CD4-positive, alpha-beta memory T cell (primary cell): ENCODE measurements around the gene STK32C. TPM values are rescaled to one million over a fixed set of nuclear protein-coding genes. Genes with fewer than 3 reads are reported as not detected.

Experiments used
- CTCF ChIA-PET: fragments of 350-600 bp; sonication (Branson Sonifier 250); formaldehyde crosslinking; loops from one replicate; lab custom pipeline; 2021; ENCODE audit warnings: inconsistent platforms; ENCODE audit not compliant: partially characterized antibody; lab: Charles Lee
- POLR2A ChIA-PET: fragments of 350-600 bp; sonication (Branson Sonifier 250); formaldehyde crosslinking; loops from one replicate; lab custom pipeline; 2021; ENCODE audit not compliant: partially characterized antibody; lab: Charles Lee
- DNase-seq, 5 donors: peaks; one replicate each; pipeline versions ENCODE4 v3.0.0 to v3.0.0-alpha.2; 2020 to 2022; ENCODE audit warnings: mixed read lengths in 1 of 5
- H3K27ac ChIP-seq: one replicate; pipeline ENCODE4 v1.7.0; 2013; ENCODE audit warnings: low read depth, low read length
- H3K27me3 ChIP-seq: 2 replicates; pipeline ENCODE4 v1.7.0; 2013; ENCODE audit warnings: mild to moderate bottlenecking, low read length, moderate library complexity; ENCODE audit not compliant: insufficient read depth
- H3K36me3 ChIP-seq: 2 replicates; pipeline ENCODE4 v1.7.0; 2013; ENCODE audit warnings: mild to moderate bottlenecking, low read length, moderate library complexity; ENCODE audit not compliant: insufficient read depth
- H3K4me1 ChIP-seq: 2 replicates; pipeline ENCODE4 v1.7.0; 2013; ENCODE audit warnings: mild to moderate bottlenecking, low read length, moderate library complexity; ENCODE audit not compliant: insufficient read depth
- H3K4me3 ChIP-seq, 2 donors: one replicate each; pipeline ENCODE4 v1.7.0; 2013; ENCODE audit warnings: low read length in 2 of 2, mild to moderate bottlenecking in 1 of 2
- H3K9me3 ChIP-seq, 2 donors: one replicate each; pipeline ENCODE4 v1.7.0; 2013; ENCODE audit warnings: low read length in 2 of 2, control low read depth in 1 of 2; ENCODE audit not compliant: control insufficient read depth in 1 of 2
- H3K27ac Mint-ChIP-seq, 7 donors: one replicate each; pipeline ENCODE4 v1.8.0; 2020 to 2021; ENCODE audit warnings: mixed read lengths in 7 of 7, mild to moderate bottlenecking in 6 of 7, inconsistent platforms in 3 of 7, moderate library complexity in 3 of 7
- H3K27me3 Mint-ChIP-seq, 2 donors: one replicate each; pipeline ENCODE4 v1.8.0; 2020 to 2021; ENCODE audit warnings: mixed read lengths in 2 of 2
- H3K36me3 Mint-ChIP-seq, 2 donors: one replicate each; pipeline ENCODE4 v1.8.0; 2020 to 2021; ENCODE audit warnings: mixed read lengths in 2 of 2, inconsistent platforms in 1 of 2, mild to moderate bottlenecking in 1 of 2
- H3K4me1 Mint-ChIP-seq, 4 donors: one replicate each; pipeline ENCODE4 v1.8.0; 2020 to 2021; ENCODE audit warnings: mixed read lengths in 4 of 4, mild to moderate bottlenecking in 1 of 4
- H3K4me3 Mint-ChIP-seq, 8 donors: one replicate each; pipeline ENCODE4 v1.8.0; 2020 to 2021; ENCODE audit warnings: mixed read lengths in 8 of 8, mild to moderate bottlenecking in 7 of 8, moderate library complexity in 6 of 8, inconsistent platforms in 3 of 8
- H3K9me3 Mint-ChIP-seq, 8 donors: one replicate each; pipeline ENCODE4 v1.8.0; 2020 to 2021; ENCODE audit warnings: mixed read lengths in 8 of 8, mild to moderate bottlenecking in 5 of 8, inconsistent platforms in 3 of 8, moderate library complexity in 1 of 8
- intact Hi-C: fragments of 100-400 bp; cut with micrococcal nuclease; formaldehyde crosslinking; loops from one replicate; pipeline ENCODE4 v1.15.1; 2023
- polyA plus RNA-seq, 2 donors: library from polyadenylated mRNA; unstranded; fragments of 300-500 nt; fragmentation: Illumina TruSeq; gene quantifications; one replicate each; pipeline ENCODE4 v1.2.3, GENCODE V29; 2021
- total RNA-seq, 2 experiments: library from RNA; stranded (reverse); gene quantifications; one replicate each; pipeline ENCODE4 v1.2.3, GENCODE V29; 2021

Gene STK32C
- total and polyA plus RNA-seq, 4 experiments from 2014 or later, result 7.5 to 14.7 (median 10.6) TPM

- Histone ChIP-seq H3K27me3 (no peaks in the 10 kb centered on the region), H3K4me3 (no peak overlapping the region), H3K9me3 (no peaks in the 10 kb centered on the region), H3K36me3 (no peaks in the 10 kb centered on the region), H3K27ac (no peak overlapping the region), H3K4me1 (peaks cover 11% of the 10 kb centered on the region)
- POLR2A ChIA-PET, result no interaction called here
- no peak for DNase-seq
- peak overlapping the region in 1 of 8 donors; percentile 67 for H3K4me3 Mint-ChIP-seq
- H3K36me3 Mint-ChIP-seq, result peaks cover 0 to 2% of the 10 kb centered on the region in 2 donors
- H3K27ac Mint-ChIP-seq, result no peak overlapping the region
- peaks cover 1 to 3% of the 10 kb centered on the region in 2 donors for H3K27me3 Mint-ChIP-seq
- H3K4me1 Mint-ChIP-seq, result peaks cover 2 to 8% (median 5%) of the 10 kb centered on the region in 4 donors
- H3K9me3 Mint-ChIP-seq, result peaks cover 0 to 2% (median 0%) of the 10 kb centered on the region in 8 donors
- CTCF ChIA-PET, result no interaction called here
- intact Hi-C loops, result no loop called here
These were observed 5.1 kb downstream of the STK32C start for GRCh38 chr10:132302421-132303310.

- no peak overlapping the region for H3K4me3 Mint-ChIP-seq
- Histone ChIP-seq H3K4me3 (no peak overlapping the region), H3K4me1 (peaks cover 9% of the 10 kb centered on the region), H3K36me3 (no peaks in the 10 kb centered on the region), H3K27me3 (no peaks in the 10 kb centered on the region), H3K9me3 (no peaks in the 10 kb centered on the region), H3K27ac (no peak overlapping the region)
- DNase-seq, result no peak
- POLR2A ChIA-PET, result no interaction called here
- H3K27me3 Mint-ChIP-seq, result peaks cover 1 to 3% of the 10 kb centered on the region in 2 donors
- H3K4me1 Mint-ChIP-seq, result peaks cover 0 to 6% (median 3%) of the 10 kb centered on the region in 4 donors
- intact Hi-C loops, result no loop called here
- no peak overlapping the region for H3K27ac Mint-ChIP-seq
- H3K36me3 Mint-ChIP-seq, result no peaks in the 10 kb centered on the region
- H3K9me3 Mint-ChIP-seq, result peaks cover 0 to 2% (median 0%) of the 10 kb centered on the region in 8 donors
- CTCF ChIA-PET, result no interaction called here
These were observed 6.1 kb downstream of the STK32C start for GRCh38 chr10:132301371-132302330.

GRCh38 chr10:132300582-132300981 lies 7.2 kb downstream of the STK32C start:
- no peaks in the 10 kb centered on the region for H3K36me3 Mint-ChIP-seq
- H3K27me3 ChIP-seq, result no peaks in the 10 kb centered on the region
- no peak overlapping the region for H3K4me3 ChIP-seq
- H3K27ac ChIP-seq, result no peak overlapping the region
- peaks cover 0 to 2% (median 0%) of the 10 kb centered on the region in 8 donors for H3K9me3 Mint-ChIP-seq
- peaks cover 0 to 4% (median 2%) of the 10 kb centered on the region in 4 donors for H3K4me1 Mint-ChIP-seq
- peak overlapping the region in 1 of 8 donors; percentile 32 for H3K4me3 Mint-ChIP-seq
- CTCF ChIA-PET, result no interaction called here
- intact Hi-C loops, result no loop called here
- POLR2A ChIA-PET, result no interaction called here
- no peaks in the 10 kb centered on the region for H3K9me3 ChIP-seq
- H3K36me3 ChIP-seq, result no peaks in the 10 kb centered on the region
- peaks cover 4% of the 10 kb centered on the region for H3K4me1 ChIP-seq
- DNase-seq, result no peak
- H3K27ac Mint-ChIP-seq, result no peak overlapping the region
- peaks cover 0 to 1% of the 10 kb centered on the region in 2 donors for H3K27me3 Mint-ChIP-seq

GRCh38 chr10:132299371-132300336 lies 8.1 kb downstream of the STK32C start:
- intact Hi-C loops, result no loop called here
- peaks cover 0 to 7% (median 2%) of the 10 kb centered on the region in 4 donors for H3K4me1 Mint-ChIP-seq
- POLR2A ChIA-PET, result no interaction called here

GRCh38 chr10:132298038-132298881 lies 9.5 kb downstream of the STK32C start:
- ChIA-PET POLR2A (no interaction called here), CTCF (no interaction called here)
- no peaks in the 10 kb centered on the region for H3K27me3 ChIP-seq
- no peaks in the 10 kb centered on the region for H3K36me3 ChIP-seq
- H3K36me3 Mint-ChIP-seq, result no peaks in the 10 kb centered on the region
- peaks cover 0 to 7% (median under 1%) of the 10 kb centered on the region in 4 donors for H3K4me1 Mint-ChIP-seq
- H3K27me3 Mint-ChIP-seq, result peaks cover 0 to 1% of the 10 kb centered on the region in 2 donors
- no peak overlapping the region for H3K27ac Mint-ChIP-seq
- H3K9me3 Mint-ChIP-seq, result peaks cover 0 to 2% (median 0%) of the 10 kb centered on the region in 8 donors
- intact Hi-C loops, result no loop called here
- DNase-seq, result no peak
- peaks cover 4% of the 10 kb centered on the region for H3K4me1 ChIP-seq
- H3K9me3 ChIP-seq, result no peaks in the 10 kb centered on the region
- no peak overlapping the region for H3K4me3 ChIP-seq
- H3K27ac ChIP-seq, result no peak overlapping the region
- H3K4me3 Mint-ChIP-seq, result no peak overlapping the region

More at GRCh38 chr10:132299371-132300336, 8.1 kb downstream of the STK32C start:
- DNase-seq, result no peak
- H3K4me1 ChIP-seq, result peaks cover 4% of the 10 kb centered on the region
- H3K27me3 ChIP-seq, result no peaks in the 10 kb centered on the region
- Mint-ChIP-seq H3K27ac (peak overlapping the region in 1 of 7 donors; percentile 69), H3K36me3 (no peaks in the 10 kb centered on the region), H3K9me3 (peaks cover 0 to 2% (median 0%) of the 10 kb centered on the region in 8 donors), H3K27me3 (peaks cover 0 to 1% of the 10 kb centered on the region in 2 donors), H3K4me3 (no peak overlapping the region)
- no peaks in the 10 kb centered on the region for H3K36me3 ChIP-seq
- H3K4me3 ChIP-seq, result no peak overlapping the region
- no peak overlapping the region for H3K27ac ChIP-seq
- H3K9me3 ChIP-seq, result no peaks in the 10 kb centered on the region
- CTCF ChIA-PET, result no interaction called here

- H3K27ac ChIP-seq, result no peak overlapping the region
- CTCF ChIA-PET, result no interaction called here
- H3K9me3 ChIP-seq, result no peaks in the 10 kb centered on the region
- no peaks in the 10 kb centered on the region for H3K27me3 ChIP-seq
- Mint-ChIP-seq H3K27ac (no peak overlapping the region), H3K4me1 (peaks cover 0 to 7% (median under 1%) of the 10 kb centered on the region in 4 donors), H3K36me3 (no peaks in the 10 kb centered on the region), H3K4me3 (no peak overlapping the region), H3K9me3 (peaks cover 0 to 2% (median 0%) of the 10 kb centered on the region in 8 donors), H3K27me3 (peaks cover 0 to 1% of the 10 kb centered on the region in 2 donors)
- intact Hi-C loops, result no loop called here
- DNase-seq, result no peak
- H3K4me1 ChIP-seq, result peaks cover 4% of the 10 kb centered on the region
- H3K36me3 ChIP-seq, result no peaks in the 10 kb centered on the region
- POLR2A ChIA-PET, result no interaction called here
- no peak overlapping the region for H3K4me3 ChIP-seq
These were observed 10.2 kb downstream of the STK32C start for GRCh38 chr10:132297526-132297925.
